Measurements from ENCODE around the gene STPG3. TPM values are rescaled to one million over a fixed set of nuclear protein-coding genes. Genes with fewer than 3 reads are reported as not detected.
A peak's percentile ranks its signal among the peaks of the same experiment; 100 is the strongest.

STPG3 gene
- total and polyA plus RNA-seq, 2 experiments from 2014 or later: not detected

GRCh38 chr9:137302449-137303150 lies 51.5 kb downstream of the STPG3 start:
- H3K9me2 ChIP-seq (ENCODE audit: insufficient read depth): no peaks in the 10 kb centered on the region
- peak overlapping the region; percentile 36; the same call in 1 of the 2 replicates for H3K9ac ChIP-seq
- peak overlapping the region; percentile 68 for H3K4me2 ChIP-seq (ENCODE audit: unreplicated experiment)
- DNase-seq: peak; percentile 75
- TF ChIP-seq EZH2phosphoT487 (IDR thresholded peaks at IDR 0.05; ENCODE audit: insufficient read depth, low read depth) (no peak), EZH2 (IDR thresholded peaks at IDR 0.05; ENCODE audit: insufficient read depth, poor library complexity, severe bottlenecking) (no peak)
- H3K36me3 ChIP-seq (ENCODE audit: low read depth): no peaks in the 10 kb centered on the region
- in situ Hi-C loops (cut with MboI): no loop called here
- peak overlapping the region; percentile 39 for H2AFZ ChIP-seq
- H3K4me3 ChIP-seq: peak overlapping the region; percentile 44
- H3F3A ChIP-seq (ENCODE audit: insufficient read depth): no peaks in the 10 kb centered on the region
- WGBS, 2 experiments (ENCODE audit: low coverage in 1 of 2, low lambda C conversion rate in 2 of 2, missing lambda C conversion rate in 2 of 2): 6% methylated on average over 38 to 57 of the region's 78 CpGs
- H3K27ac ChIP-seq: no peak overlapping the region
- H3K9me3 ChIP-seq (ENCODE audit: low read depth): no peaks in the 10 kb centered on the region
- H4K20me1 ChIP-seq (ENCODE audit: insufficient read depth): no peaks in the 10 kb centered on the region
- no peaks in the 10 kb centered on the region for H3K79me2 ChIP-seq (ENCODE audit: insufficient read depth)
- H3K4me1 ChIP-seq (ENCODE audit: insufficient read depth): no peaks in the 10 kb centered on the region
- peaks cover 32% of the 10 kb centered on the region for H3K27me3 ChIP-seq (replicated peaks; ENCODE audit: insufficient read depth)

Other genes starting within 250 kb of the STPG3 start
- gene ABCA2, start 223.0 kb upstream of the STPG3 start, total RNA-seq (2014; rRNA removed; shearing (Covaris generic)): 33.2 and 49.4 TPM in 2 replicates
- gene ABCA2, start 223.0 kb upstream of the STPG3 start, polyA plus RNA-seq (2016; fragmentation: Nextera tagmentation; extraction: Ambion mirVana): 20.5 and 21.1 TPM in 2 replicates
- not detected in 2 replicates for gene FUT7, start 219.2 kb upstream of the STPG3 start, total RNA-seq (2014; rRNA removed; shearing (Covaris generic))
- not detected in 2 replicates for gene FUT7, start 219.2 kb upstream of the STPG3 start, polyA plus RNA-seq (2016; fragmentation: Nextera tagmentation; extraction: Ambion mirVana)
- 41.9 and 43.1 TPM in 2 replicates for gene NPDC1, start 205.1 kb upstream of the STPG3 start, total RNA-seq (2014; rRNA removed; shearing (Covaris generic))
- gene NPDC1, start 205.1 kb upstream of the STPG3 start, polyA plus RNA-seq (2016; fragmentation: Nextera tagmentation; extraction: Ambion mirVana): 121 and 122 TPM in 2 replicates
- gene ENTPD2, start 197.2 kb upstream of the STPG3 start, total RNA-seq (2014; rRNA removed; shearing (Covaris generic)): not detected in 2 replicates
- gene ENTPD2, start 197.2 kb upstream of the STPG3 start, polyA plus RNA-seq (2016; fragmentation: Nextera tagmentation; extraction: Ambion mirVana): not detected in 2 replicates
- 5.4 TPM in 2 replicates for gene SAPCD2, start 180.7 kb upstream of the STPG3 start, total RNA-seq (2014; rRNA removed; shearing (Covaris generic))
- 0.86 and 0.88 TPM in 2 replicates for gene SAPCD2, start 180.7 kb upstream of the STPG3 start, polyA plus RNA-seq (2016; fragmentation: Nextera tagmentation; extraction: Ambion mirVana)
- 5.2 and 5.7 TPM in 2 replicates for gene UAP1L1, start 173.8 kb upstream of the STPG3 start, total RNA-seq (2014; rRNA removed; shearing (Covaris generic))
- gene UAP1L1, start 173.8 kb upstream of the STPG3 start, polyA plus RNA-seq (2016; fragmentation: Nextera tagmentation; extraction: Ambion mirVana): 4.3 and 4.5 TPM in 2 replicates
- 131 and 136 TPM in 2 replicates for gene MAN1B1, start 164.3 kb upstream of the STPG3 start, total RNA-seq (2014; rRNA removed; shearing (Covaris generic))
- 101 and 104 TPM in 2 replicates for gene MAN1B1, start 164.3 kb upstream of the STPG3 start, polyA plus RNA-seq (2016; fragmentation: Nextera tagmentation; extraction: Ambion mirVana)
- 134 and 142 TPM in 2 replicates for gene DPP7, start 136.6 kb upstream of the STPG3 start, total RNA-seq (2014; rRNA removed; shearing (Covaris generic))
- gene DPP7, start 136.6 kb upstream of the STPG3 start, polyA plus RNA-seq (2016; fragmentation: Nextera tagmentation; extraction: Ambion mirVana): 145 and 148 TPM in 2 replicates
- 0.76 TPM in 1 of 2 replicates, not detected in the other for gene GRIN1, start 112.1 kb upstream of the STPG3 start, total RNA-seq (2014; rRNA removed; shearing (Covaris generic))
- 0.15 TPM in 1 of 2 replicates, not detected in the other for gene GRIN1, start 112.1 kb upstream of the STPG3 start, polyA plus RNA-seq (2016; fragmentation: Nextera tagmentation; extraction: Ambion mirVana)
- gene LRRC26, start 81.2 kb upstream of the STPG3 start, total RNA-seq (2014; rRNA removed; shearing (Covaris generic)): not detected in 2 replicates
- not detected in 2 replicates for gene LRRC26, start 81.2 kb upstream of the STPG3 start, polyA plus RNA-seq (2016; fragmentation: Nextera tagmentation; extraction: Ambion mirVana)
- not detected in 2 replicates for gene TMEM210, start 79.2 kb upstream of the STPG3 start, total RNA-seq (2014; rRNA removed; shearing (Covaris generic))
- gene TMEM210, start 79.2 kb upstream of the STPG3 start, polyA plus RNA-seq (2016; fragmentation: Nextera tagmentation; extraction: Ambion mirVana): not detected in 2 replicates
- 24.0 and 28.8 TPM in 2 replicates for gene ANAPC2, start 62.7 kb upstream of the STPG3 start, total RNA-seq (2014; rRNA removed; shearing (Covaris generic))
- 12.0 and 13.6 TPM in 2 replicates for gene ANAPC2, start 62.7 kb upstream of the STPG3 start, polyA plus RNA-seq (2016; fragmentation: Nextera tagmentation; extraction: Ambion mirVana)
- gene SSNA1, start 62.6 kb upstream of the STPG3 start, total RNA-seq (2014; rRNA removed; shearing (Covaris generic)): 73.1 and 105 TPM in 2 replicates
- gene SSNA1, start 62.6 kb upstream of the STPG3 start, polyA plus RNA-seq (2016; fragmentation: Nextera tagmentation; extraction: Ambion mirVana): 93.1 and 100 TPM in 2 replicates
- 7.8 and 14.3 TPM in 2 replicates for gene TPRN, start 50.5 kb upstream of the STPG3 start, total RNA-seq (2014; rRNA removed; shearing (Covaris generic))
- gene TPRN, start 50.5 kb upstream of the STPG3 start, polyA plus RNA-seq (2016; fragmentation: Nextera tagmentation; extraction: Ambion mirVana): 1.7 and 2.2 TPM in 2 replicates
- gene TMEM203, start 45.6 kb upstream of the STPG3 start, total RNA-seq (2014; rRNA removed; shearing (Covaris generic)): 44.3 and 52.9 TPM in 2 replicates
- gene TMEM203, start 45.6 kb upstream of the STPG3 start, polyA plus RNA-seq (2016; fragmentation: Nextera tagmentation; extraction: Ambion mirVana): 46.9 and 48.6 TPM in 2 replicates
- gene NDOR1, start 45.6 kb upstream of the STPG3 start, total RNA-seq (2014; rRNA removed; shearing (Covaris generic)): 12.1 and 12.4 TPM in 2 replicates
- 7.7 and 8.5 TPM in 2 replicates for gene NDOR1, start 45.6 kb upstream of the STPG3 start, polyA plus RNA-seq (2016; fragmentation: Nextera tagmentation; extraction: Ambion mirVana)
- gene RNF208, start 29.0 kb upstream of the STPG3 start, total RNA-seq (2014; rRNA removed; shearing (Covaris generic)): 0.65 TPM in 1 of 2 replicates, not detected in the other
- 0.29 and 0.34 TPM in 2 replicates for gene RNF208, start 29.0 kb upstream of the STPG3 start, polyA plus RNA-seq (2016; fragmentation: Nextera tagmentation; extraction: Ambion mirVana)
- gene CYSRT1, start 26.1 kb upstream of the STPG3 start, total RNA-seq (2014; rRNA removed; shearing (Covaris generic)): 0.43 TPM in 1 of 2 replicates, not detected in the other
- gene CYSRT1, start 26.1 kb upstream of the STPG3 start, polyA plus RNA-seq (2016; fragmentation: Nextera tagmentation; extraction: Ambion mirVana): 0.24 and 0.75 TPM in 2 replicates
- not detected in 2 replicates for gene RNF224, start 23.8 kb upstream of the STPG3 start, total RNA-seq (2014; rRNA removed; shearing (Covaris generic))
- gene RNF224, start 23.8 kb upstream of the STPG3 start, polyA plus RNA-seq (2016; fragmentation: Nextera tagmentation; extraction: Ambion mirVana): not detected in 2 replicates
- not detected in 2 replicates for gene SLC34A3, start 20.4 kb upstream of the STPG3 start, total RNA-seq (2014; rRNA removed; shearing (Covaris generic))
- not detected in 2 replicates for gene SLC34A3, start 20.4 kb upstream of the STPG3 start, polyA plus RNA-seq (2016; fragmentation: Nextera tagmentation; extraction: Ambion mirVana)
- gene TUBB4B, start 10.0 kb upstream of the STPG3 start, total RNA-seq (2014; rRNA removed; shearing (Covaris generic)): 148 and 159 TPM in 2 replicates
- 373 and 391 TPM in 2 replicates for gene TUBB4B, start 10.0 kb upstream of the STPG3 start, polyA plus RNA-seq (2016; fragmentation: Nextera tagmentation; extraction: Ambion mirVana)
- gene NELFB, start 4.0 kb downstream of the STPG3 start, total RNA-seq (2014; rRNA removed; shearing (Covaris generic)): 65.0 and 69.6 TPM in 2 replicates
- 34.4 and 38.5 TPM in 2 replicates for gene NELFB, start 4.0 kb downstream of the STPG3 start, polyA plus RNA-seq (2016; fragmentation: Nextera tagmentation; extraction: Ambion mirVana)
- gene TOR4A, start 26.4 kb downstream of the STPG3 start, total RNA-seq (2014; rRNA removed; shearing (Covaris generic)): 25.8 and 29.6 TPM in 2 replicates
- 4.1 and 5.0 TPM in 2 replicates for gene TOR4A, start 26.4 kb downstream of the STPG3 start, polyA plus RNA-seq (2016; fragmentation: Nextera tagmentation; extraction: Ambion mirVana)
- gene NRARP, start 51.0 kb downstream of the STPG3 start, total RNA-seq (2014; rRNA removed; shearing (Covaris generic)): 0.32 TPM in 1 of 2 replicates, not detected in the other
- gene NRARP, start 51.0 kb downstream of the STPG3 start, polyA plus RNA-seq (2016; fragmentation: Nextera tagmentation; extraction: Ambion mirVana): not detected in 2 replicates
- gene EXD3, start 171.9 kb downstream of the STPG3 start, total RNA-seq (2014; rRNA removed; shearing (Covaris generic)): 11.6 and 17.1 TPM in 2 replicates
- gene EXD3, start 171.9 kb downstream of the STPG3 start, polyA plus RNA-seq (2016; fragmentation: Nextera tagmentation; extraction: Ambion mirVana): 8.7 and 10.1 TPM in 2 replicates
- gene NOXA1, start 172.1 kb downstream of the STPG3 start, total RNA-seq (2014; rRNA removed; shearing (Covaris generic)): 0.32 TPM in 1 of 2 replicates, not detected in the other
- 0.15 and 0.39 TPM in 2 replicates for gene NOXA1, start 172.1 kb downstream of the STPG3 start, polyA plus RNA-seq (2016; fragmentation: Nextera tagmentation; extraction: Ambion mirVana)
- not detected in 2 replicates for gene ENTPD8, start 190.1 kb downstream of the STPG3 start, total RNA-seq (2014; rRNA removed; shearing (Covaris generic))
- gene ENTPD8, start 190.1 kb downstream of the STPG3 start, polyA plus RNA-seq (2016; fragmentation: Nextera tagmentation; extraction: Ambion mirVana): not detected in 2 replicates
- gene NSMF, start 208.0 kb downstream of the STPG3 start, total RNA-seq (2014; rRNA removed; shearing (Covaris generic)): 28.8 and 29.1 TPM in 2 replicates
- gene NSMF, start 208.0 kb downstream of the STPG3 start, polyA plus RNA-seq (2016; fragmentation: Nextera tagmentation; extraction: Ambion mirVana): 13.5 and 13.7 TPM in 2 replicates

All from GM23248 (cell line).